PC-3 (cell line): ENCODE measurements around the gene ARSB.

Source experiments
- CTCF ChIP-seq: fragments of 300-600 bp; sonication (generic); conservative IDR thresholded peaks from 2 replicates; pipeline ENCODE4 v1.5.1; 2017; ENCODE audit warnings: antibody characterized with exemption, low read depth, mild to moderate bottlenecking, low read length
- EZH2 ChIP-seq: fragments of 300-600 bp; sonication (generic); IDR thresholded peaks from one replicate; pipeline ENCODE4 v1.6.1; 2017; ENCODE audit warnings: antibody characterized with exemption, mild to moderate bottlenecking, low read length; ENCODE audit not compliant: unreplicated experiment
- EZH2phosphoT487 ChIP-seq: fragments of 300-600 bp; sonication (generic); IDR thresholded peaks from 2 replicates; pipeline ENCODE4 v1.6.1; 2018; ENCODE audit warnings: mild to moderate bottlenecking, antibody characterized with exemption, low read length, borderline replicate concordance

GRCh38 chr5:78896132-78896531 lies 89.0 kb downstream of the ARSB start:
- TF ChIP-seq EZH2 (no peak), CTCF (no peak), EZH2phosphoT487 (no peak)
